Heart left ventricle (tissue), 13 donors: ENCODE results near the gene KLHL7.

Source experiments
- CTCF ChIP-seq, 12 donors: fragments of 200-600 bp; sonication (generic) in 4 of 12; IDR thresholded peaks; one replicate each; pipeline versions ENCODE4 v1.5.0 to v1.8.0; 2018 to 2022; ENCODE audit warnings: antibody characterized with exemption in 12 of 12, mild to moderate bottlenecking in 5 of 12
- POLR2A ChIP-seq, 2 donors: fragments of 450-650 bp; IDR thresholded peaks; one replicate each; pipeline ENCODE4 v1.6.1; 2017; ENCODE audit warnings: antibody characterized with exemption in 2 of 2, mild to moderate bottlenecking in 2 of 2, moderate library complexity in 2 of 2
- donor health status: ischemic (EF 13 %, LVEDD 7.1; RV severe dilation, severe dysfunction).
- donor health status: DM: no; HTN: yes; CAD: no.
- donor health status: DM: no; HTN: no; CAD: no.
- donor health status: ischemic (EF 25% LVEDD 6.9; RV normal size, moderate dysfunction).
- donor health status: ischemic (EF 25% LVEDD 5.7; RV mildly dilated, moderate dysfunction).
- donor health status: ischemic (EF 35%, LVEDD 5.7; RV mildly dilated, moderate dysfunction).
- donor health status: nonischemic (EF 11% LVEDD 7.7; RV severe dilation, severe dysfunction).
- donor health status: DM: yes; HTN: yes; CAD: no.
- donor health status: PGD.
- donor health status: ischemic (EF 29% LVEDD 5.4; RV normal size, mild dysfunction).
- donor health status: nonischemic (EF 23%, LVEDD 6.1; RV moderate dilation, normal function).

DNA sequence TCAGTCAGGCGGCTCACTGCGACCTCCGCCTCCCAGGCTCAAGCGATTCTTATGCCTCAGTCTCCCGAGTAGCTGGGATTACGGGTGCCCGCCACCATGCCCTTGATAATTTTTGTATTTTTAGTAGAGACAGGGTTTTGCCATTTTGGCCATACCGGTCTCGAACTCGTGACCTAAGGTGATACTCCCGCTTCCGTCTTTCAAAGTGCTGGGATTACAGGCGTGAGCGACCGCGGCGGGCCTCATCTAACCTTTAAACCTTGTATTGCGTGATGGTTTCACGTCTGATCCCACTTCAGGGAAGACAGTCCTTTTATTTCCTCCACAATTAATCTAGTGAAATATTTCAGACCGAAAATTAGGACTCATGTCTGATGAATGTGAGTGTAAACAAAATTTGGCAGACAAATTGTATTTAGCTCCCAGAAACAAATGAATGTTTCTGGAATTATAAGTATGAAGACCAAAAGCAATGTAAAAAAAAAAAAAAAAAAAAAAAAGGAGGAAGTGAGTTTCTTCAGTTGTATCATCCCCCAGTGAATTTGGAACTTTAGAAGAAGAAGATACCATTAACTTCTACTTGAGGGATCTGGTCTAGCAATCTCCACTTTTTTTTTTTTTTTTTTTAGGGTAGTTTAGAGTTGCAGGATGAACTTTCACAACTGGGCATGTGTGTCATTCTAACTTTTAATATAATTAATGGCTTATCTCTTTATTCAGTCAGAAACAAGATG, 77.9 kb downstream of the KLHL7 start:
- no peak for TF ChIP-seq CTCF (IDR thresholded peaks at IDR 0.05)
- no peak for TF ChIP-seq POLR2A (IDR thresholded peaks at IDR 0.05)
